ENCODE results near the gene NFATC2.
A peak's percentile ranks its signal among the peaks of the same experiment; 100 is the strongest.
"Not testable (repeated sequence)": the region's sequence is repeated elsewhere in the genome, so short reads cannot be mapped to it uniquely, and the experiment has no call there.

NFATC2 gene

DNA sequence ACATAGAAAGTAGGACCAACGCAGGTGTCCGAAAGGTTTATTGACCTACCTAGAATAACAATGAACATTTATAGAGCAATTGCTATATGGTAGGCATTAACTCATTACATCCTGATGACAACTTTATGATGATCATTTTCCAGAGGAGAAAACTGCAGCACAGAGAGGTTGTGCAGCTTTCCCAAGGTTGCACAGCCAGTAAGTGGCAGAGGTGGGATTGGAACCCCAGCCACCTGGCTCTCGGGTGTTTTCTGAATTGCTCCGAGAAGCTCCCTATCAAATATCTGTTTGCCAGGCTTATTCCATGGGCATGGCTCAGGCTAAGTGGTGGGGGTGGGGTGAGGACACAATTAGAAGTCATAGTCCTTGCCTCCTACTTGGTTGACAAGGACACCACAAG is 24.1 kb upstream of the NFATC2 start:
- no peak for DNase-seq

DNA sequence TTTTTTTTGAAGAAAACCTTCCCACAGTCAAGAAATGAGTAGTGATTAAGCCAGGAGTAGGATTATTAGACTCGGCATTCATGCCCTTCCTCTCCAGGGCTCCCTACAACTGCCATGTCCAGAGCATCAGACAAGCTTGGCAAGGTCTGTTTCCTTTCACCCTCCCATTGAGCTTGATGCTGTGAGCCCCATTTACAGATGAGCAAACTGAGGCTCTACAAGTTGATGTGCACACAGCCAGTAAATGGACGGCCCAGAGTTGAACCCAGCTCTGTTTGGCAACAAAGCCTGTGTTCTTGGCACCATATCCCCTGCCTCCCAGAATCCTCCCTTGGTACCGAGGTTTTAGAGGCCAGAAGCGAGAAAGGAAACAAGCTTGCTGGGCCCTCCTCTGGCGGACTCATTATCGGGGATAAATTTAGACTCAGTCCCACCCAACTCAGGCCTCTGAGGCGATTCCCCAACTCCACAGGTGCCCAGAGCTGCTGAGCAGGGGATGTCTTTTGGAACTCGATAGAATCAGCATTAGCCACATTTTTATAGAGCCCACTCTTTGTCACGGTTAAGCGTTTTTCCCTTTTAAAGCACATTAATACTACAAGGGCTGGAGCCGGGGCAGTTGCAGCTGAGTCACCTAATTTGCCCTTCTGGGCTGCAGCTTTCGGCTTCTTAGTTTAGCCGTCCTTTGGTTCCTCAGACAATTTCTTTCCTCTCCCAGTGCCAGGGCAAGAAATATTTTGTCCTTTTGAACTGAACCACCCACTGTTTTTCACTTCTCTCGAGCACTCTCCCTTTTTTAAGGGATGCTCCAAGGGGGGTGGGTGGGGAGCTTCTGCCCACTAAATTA is 23.0 kb upstream of the NFATC2 start:
- no peak for DNase-seq

DNA sequence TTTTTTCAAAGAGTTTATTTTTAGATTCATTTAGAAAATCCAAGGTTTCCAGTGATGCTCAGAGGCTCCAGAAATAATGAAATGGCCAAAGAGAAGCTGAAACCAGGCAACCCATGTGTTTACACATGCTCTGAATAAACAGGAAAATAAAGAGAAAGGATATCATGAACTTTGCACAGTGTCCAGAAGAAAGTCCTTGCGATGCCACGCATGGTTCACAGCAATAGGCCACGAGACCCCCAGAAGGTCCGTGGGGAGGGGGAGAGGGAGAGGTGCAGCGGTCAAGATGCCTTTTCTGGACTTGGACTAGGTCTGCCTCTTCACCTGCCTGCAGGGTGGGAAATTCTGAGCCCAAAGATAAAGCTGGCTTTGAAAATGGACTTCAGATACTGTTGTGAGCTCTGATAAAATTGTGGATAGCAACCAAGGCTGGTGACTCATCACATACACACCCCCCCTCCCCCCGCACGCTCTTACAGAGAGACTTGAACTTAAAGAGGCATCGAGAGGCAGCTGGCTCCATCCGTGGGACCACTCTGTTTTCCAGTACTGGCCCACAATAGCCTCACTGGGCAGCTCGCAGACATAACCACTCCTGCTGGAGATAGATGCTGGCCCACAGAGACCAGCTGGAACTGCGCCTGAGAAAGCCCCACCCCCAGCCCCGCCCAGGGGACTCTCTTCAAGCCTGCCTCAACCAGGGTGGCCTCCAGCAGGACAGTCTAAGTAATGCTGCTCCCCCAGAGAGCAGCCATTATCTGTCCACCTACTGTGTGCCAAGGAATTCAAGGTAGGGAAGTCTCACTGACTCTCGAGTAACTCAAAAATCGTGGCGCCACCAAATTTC is 21.2 kb upstream of the NFATC2 start:
- DNase-seq = peak; percentile 49

DNA sequence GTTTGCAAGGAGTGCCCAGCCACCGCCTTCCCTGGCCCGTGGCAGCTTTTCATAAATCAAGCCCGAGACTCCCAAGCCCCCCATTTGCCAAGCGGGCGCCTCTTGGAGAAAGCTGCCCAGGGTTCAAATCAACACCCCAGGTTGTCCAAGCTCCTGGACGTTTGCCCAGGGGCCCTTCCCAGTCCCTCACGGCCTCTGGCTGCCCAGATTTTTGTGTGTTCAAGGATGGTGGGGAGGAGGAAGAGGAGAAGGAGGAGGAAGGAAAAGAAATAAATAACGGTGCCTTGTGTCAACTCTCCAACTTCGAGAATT is 20.6 kb upstream of the NFATC2 start:
- no peak for DNase-seq

DNA sequence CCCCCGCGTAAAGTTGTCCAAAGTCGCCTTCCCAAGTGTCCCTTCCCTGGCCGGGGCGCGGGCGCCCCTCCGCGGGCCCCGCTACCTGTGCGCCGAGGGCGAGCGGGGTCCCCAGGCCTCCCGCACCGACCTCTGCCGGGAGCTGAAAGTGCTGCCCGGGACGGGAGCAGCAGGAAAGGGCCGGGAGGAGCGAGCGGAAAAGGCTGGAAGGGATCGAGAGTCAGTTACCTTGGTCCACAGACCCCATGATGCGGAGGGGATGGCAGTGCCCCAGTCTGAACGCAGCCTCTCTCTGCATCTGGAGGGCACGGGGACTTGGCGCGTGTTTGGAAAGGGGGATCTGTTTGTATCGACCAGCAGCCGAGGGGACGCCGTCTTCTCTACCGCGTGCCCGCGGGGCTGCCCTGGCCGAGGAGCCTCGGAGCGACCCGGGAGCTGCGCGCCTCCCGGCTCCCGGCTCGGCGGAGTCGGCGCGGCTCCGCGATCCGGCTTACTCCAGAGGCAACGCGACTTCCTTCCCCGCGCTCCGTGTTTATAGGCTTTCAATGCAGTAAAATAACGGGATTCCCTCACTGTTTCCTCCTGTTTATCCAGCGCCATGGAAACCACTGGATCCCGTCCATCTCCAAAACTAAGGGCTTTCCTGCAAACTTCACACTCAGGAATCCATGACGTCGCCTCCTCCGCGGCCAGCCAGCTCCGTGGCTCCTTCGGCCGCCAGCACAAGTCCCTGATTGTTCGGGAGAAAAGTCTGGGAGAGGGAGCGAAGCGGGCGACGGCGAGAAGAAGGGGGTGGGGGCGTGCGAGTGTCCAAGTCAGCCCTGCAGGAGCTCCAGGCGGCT is 20.0 kb upstream of the NFATC2 start:
- DNase-seq = peak; percentile 54

DNA sequence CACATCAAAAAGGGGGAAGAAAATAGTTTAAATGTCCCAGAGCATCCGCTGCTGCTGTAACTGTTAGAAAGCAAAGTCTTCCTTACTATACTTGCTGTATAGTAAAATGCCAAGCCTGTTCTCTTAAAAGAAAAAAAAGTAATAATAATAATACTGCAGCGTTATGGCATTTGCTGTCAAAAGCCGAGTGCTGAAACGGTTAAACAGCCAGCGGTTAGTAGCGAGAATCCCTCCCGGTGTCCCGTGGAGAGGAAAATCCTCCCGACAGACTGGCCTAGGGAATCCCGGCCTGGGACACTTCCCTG is 19.5 kb upstream of the NFATC2 start:
- DNase-seq = no peak

DNA sequence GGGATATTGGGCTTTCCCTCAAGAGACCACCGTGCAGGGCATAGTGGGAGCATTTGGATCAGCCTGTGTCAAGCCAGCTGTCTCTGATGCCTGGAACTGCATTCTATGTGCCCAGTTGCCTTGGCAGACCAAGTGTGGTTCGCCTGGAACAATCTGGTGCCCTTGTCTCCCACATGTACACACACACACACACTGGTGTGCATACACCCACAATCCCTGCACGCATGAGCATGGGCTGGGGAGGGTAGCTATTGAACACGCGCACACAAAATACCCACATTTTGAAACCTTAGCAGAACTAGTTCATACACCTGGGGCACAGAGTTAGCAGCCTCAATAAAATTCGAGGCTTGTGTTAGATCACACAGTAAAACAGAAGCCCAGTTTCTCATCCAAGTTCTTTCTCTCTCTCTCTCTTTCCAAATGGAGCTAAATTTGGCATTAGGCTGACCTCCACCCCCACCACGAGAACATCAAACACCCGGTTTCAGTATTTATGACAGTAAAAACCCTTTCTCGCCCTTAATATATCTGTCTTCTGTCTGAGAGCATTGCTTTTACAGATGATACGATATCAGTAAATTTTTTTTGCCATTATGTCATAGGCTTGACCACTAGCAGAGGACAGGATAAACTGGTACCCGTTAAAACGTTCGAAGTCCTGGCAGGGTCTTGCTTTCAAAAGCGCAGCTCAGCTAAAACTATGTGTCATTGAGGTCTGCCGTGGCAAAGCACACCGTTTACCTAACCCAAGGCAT is 18.2 kb upstream of the NFATC2 start:
- no peak for DNase-seq

DNA sequence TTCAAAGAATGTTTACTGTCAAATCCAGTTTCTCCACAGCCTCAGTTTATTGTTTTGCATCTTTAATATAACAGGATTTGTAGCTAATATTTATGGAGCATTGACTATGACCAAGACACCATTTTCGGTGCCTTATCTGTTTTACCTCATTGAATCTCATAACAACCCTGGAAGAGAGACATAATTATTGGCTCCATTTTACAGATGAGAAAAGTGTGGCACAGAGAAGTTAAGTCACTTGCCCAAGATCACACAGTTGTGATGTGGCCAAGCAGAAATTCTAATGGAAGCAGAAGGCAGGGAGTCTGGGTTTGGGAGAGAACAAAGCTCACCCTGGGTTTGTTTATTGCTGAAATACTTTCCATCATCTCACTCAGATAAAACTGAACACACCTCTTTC is 17.5 kb upstream of the NFATC2 start:
- no peak for DNase-seq

DNA sequence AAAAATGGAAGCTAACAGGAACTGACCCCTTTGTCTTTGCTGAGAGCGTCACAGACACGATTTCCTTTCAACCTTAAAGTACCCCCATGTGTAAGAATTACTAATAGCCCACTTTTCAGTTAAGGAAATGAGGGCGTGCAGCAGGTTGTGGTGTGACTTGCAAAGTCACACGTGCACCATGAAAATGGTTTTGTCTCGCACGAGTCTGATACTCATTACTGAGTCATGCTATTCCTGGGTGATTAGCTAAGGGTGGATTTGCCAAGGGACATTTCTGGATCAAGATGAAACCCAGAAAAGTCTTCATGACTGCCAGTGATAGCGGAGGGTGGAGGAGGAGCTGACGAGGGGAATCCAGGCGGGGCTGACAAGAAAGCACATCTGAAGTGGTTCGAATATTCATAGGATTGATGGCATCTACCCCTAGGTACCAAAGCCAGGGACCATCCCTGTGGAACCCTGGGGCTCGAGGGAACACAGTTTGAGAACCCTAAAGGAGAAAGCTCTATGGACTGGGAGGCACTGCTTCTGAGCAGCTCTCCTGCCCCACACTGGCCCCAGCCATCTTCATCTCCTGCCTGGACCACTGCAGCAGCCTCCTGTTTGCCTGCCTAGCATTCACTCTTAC is 12.1 kb upstream of the NFATC2 start:
- no peak for DNase-seq

DNA sequence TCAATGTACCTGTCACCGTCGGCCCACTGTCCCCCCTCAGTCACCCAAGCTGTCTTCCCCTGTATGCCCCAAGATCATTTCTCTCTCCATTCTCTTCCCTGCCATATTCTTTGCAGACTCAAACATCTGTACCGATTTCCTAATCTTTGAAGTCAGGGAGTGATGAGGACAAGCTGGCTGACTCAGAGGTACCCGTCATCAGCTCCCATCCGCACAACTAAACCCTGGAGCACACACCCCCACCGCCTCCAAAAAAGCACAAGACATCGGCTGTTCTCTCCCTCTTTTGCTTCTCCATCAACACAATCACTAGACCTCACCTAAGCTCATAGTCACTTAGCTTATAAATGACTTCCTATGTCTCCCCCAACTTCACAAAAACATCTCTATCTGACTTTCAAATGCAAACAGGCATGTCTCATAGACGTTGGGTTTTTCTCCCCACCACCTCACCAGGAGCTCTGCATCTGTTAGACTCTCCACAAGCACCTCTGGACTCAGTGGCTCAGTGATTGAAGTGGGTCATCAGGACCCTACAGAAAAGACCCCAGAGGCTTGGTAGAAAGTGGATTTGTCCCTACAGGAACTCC is 11.5 kb upstream of the NFATC2 start:
- DNase-seq = no peak

DNA sequence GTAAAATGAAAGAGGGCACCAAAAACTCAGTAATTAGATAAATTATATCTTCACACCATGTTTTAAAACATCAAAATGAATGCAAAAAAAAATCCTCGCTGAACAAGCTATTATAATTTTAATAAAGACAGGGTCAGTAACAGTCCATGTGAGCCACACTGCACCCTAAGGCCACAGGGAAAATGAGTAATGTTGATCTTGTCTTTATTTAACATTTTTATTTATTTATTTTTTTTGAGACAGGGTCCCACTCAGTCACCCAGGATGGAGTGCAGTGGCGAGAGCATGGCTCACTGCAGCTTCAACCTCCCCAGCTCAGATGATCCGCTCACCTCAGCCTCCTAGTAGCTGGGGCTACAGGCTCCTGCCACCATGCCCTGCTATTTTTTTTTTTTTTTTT is 8.7 kb upstream of the NFATC2 start:
- DNase-seq = no peak

DNA sequence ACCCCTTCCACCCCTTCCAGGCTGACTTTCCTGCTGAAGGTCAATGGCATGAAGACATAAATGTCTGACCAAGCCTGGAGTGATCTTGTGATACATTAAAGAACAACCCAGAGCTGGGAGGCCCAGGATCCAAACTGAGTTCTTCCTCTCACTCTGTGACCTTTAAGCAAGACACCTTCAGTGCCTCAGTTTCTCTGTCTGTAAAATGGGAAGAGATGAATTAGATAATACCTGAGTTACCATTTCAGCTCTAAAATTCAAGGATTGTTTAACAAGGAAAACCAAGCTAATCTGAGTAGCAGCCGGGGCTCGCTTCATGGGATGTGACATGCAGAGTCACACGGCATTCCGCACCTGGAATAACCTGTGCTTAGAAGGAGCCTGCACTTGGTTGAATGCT is 7.0 kb upstream of the NFATC2 start:
- no peak for DNase-seq

DNA sequence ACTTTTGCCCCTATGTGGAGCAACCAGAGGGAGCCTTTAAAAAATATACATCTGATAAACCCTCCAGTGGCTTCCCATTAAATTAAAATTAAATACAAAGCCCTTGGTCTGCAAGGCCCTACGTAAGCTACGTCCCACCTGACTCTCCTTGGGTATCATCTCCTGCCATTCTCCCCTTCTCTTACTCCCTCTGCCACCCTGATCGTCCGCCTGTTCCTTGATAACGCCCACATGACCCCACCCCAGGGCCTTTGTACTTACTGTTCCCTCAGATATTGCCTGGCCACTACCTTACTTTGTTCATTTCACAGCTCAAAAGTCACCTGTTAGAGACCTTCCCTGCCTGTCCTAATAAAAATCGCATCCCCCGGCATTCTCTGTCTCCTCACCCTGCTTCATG is 5.4 kb upstream of the NFATC2 start:
- no peak for DNase-seq

DNA sequence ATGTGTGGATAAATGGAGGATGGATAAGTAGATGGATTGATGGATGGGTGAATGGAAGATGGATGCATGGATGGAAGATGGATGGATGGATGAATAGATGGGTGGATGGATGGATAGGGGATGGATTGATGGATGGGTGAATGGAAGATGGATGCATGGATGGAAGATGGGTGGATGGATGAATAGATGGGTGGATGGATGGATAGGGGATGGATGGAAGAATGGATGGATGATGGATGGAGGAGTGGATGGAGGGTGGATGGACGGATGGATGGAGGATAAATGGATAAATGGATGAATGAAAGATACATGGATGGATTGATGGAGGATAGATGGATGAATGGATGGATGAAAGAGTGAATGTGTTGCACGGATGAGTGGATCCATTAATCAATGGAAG is 3.0 kb upstream of the NFATC2 start:
- no peak for DNase-seq

DNA sequence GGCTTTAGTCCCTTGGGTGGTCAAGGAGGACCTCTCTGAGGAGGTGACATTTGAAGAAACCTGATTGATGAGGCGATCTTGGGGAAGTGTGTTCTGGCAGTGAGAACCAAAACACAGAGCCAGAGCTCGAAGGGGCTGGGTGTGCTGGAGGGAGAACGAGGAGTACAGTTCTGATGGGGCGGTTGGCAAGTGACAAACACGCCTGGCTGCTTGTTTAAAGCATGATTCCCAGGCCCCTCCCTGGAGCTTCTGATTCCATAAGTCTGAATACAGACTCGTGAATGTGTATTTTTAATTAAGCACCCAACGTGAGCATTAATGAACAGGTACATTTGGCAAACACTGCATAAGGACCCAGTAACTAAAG is 886 bp upstream of the NFATC2 start:
- DNase-seq = no peak

DNA sequence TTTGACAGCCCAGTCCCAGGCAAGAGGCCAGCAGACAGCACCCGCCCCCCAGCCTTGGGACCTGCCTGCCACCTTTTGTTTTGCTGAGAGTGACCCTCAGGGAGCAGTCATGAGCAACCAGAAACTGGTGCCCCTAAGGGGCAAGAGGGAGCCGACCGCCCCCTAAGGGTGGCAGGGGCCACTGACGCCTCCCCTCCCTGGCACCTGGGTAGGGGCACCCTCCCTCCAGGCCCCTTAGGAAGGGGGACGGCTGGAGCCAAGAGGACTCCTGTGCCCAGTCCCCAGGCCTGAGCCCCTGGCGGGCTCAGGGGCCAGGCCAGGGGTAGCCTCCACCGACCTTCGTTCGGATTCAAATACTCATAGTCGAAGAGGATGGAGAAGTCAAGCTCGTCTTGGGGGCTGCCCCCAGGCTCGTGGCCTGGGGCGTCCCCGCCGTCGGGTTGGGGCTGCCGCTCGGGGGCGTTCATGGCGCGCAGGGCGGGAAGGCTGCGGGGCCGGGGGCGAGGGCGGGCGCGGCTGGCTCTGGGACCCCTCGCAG is 417 bp downstream of the NFATC2 start:
- peak; percentile 18 for DNase-seq

DNA sequence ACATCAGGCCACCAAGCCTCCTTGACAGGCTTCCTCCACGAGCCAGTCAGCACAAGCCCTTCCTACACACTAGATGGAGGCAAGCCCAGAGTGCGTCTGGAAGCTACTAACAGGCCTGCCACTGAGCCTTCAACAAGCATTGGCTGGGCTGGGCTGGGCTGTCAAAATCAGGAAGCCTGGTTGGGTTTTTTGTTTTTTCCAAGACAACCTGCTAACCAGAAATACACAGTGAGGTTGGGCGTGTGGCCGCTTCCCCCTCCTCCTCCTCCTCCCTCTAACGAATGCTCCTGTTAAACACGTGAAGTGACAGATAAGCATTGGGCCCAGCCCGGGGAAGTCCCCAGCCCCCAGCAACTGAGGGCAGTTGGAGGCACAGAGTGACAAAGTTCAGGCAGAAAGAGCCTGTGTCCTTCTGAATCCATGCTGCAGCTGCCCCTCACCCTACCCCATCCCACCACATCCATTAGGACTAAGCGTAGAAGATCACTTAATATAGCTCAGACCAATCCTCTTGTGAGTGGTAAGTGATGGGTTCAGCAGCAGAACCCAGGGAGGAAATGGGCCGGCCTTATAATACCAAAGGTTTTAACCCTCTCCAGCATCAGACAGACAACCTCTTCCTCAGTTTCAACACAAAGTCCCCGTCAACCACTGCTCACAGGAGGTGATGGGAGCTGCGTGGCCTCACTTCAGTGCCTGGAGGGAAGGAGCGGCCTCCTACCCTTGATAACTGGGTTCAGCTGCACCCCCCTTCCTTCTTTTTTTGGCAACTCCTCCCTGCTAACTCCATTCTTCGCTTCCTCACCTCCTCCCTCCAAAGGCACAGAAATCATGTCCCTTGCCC is 1.1 kb downstream of the NFATC2 start:
- DNase-seq = peak; percentile 57

DNA sequence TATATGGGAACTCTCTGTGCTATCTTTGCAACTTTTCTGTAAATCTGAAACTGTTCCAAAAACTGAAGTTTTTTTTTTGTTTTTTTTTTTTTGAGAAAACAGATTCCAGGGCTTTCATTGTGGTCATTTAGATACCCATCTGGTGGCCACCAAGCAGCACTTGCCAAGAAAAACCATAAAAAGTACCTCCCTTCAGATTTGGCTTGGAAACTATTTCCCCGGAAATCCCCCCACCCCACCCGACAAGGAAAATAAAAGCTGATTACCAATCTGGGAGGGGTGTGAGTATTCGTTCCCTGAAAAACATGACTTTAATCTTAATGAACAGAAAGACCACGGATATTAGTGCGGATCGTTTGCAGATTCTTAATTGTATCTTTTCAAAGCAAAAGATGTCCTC is 1.9 kb downstream of the NFATC2 start:
- DNase-seq = no peak

DNA sequence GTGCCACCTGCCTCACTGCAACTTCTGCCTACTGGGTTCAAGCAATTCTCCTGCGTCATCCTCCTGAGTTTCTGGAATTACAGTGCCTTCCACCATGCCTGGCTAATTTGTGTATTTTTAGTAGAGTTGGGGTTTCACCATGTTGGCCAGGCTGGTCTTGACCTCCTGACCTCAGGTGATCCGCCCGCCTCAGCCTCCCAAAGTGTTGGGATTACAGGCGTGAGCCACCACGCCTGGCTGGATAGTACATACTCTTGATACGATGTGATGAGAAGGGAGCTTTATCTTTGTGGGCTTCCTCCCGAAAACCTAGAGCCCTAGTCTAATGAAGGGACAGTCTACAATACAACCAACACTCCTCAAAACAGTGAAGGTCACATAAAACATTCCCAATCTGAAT is 2.4 kb downstream of the NFATC2 start:
- not testable (repeated sequence) for DNase-seq

DNA sequence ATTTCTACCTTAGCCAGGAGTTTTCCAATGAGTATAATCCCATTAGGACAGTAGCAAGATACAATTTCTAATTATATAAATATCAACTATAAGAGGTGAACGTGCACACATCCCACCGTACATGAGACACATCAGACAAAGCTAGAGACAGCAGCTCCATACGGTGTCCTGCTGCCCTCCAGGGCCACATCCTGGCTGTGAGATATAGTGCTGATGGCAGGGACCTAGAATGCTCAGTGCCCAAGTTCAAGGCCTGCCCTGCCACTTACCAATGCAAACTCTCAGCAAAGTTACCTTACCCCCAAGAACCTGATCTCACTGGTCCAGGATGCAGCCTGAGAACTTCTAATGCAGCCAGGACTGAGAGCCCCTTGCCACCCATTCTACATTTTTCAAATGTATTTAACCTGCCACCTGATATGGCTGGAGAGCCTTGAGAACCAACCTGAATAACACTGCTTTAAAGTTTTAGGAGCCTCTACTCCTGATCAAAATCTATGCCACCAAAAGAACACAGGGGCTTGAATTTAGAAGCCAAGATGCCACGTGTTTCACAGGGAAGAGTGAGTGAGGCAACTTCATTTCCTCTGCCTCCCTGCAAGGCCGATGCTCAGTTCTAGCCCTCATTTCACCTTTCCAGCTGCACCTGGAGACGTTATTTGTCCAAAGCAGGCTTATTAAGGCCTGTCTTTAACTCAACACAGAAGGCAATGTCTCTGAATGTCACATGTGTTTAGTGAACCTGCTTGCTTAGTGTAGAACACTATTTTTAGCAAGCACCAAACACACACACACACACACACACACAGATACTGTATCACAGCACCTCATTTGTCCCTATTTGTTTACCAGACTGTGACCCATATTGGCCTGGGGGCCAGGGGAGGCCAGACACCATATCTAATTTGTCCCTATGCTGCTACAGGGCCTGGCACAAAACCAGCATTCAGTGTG is 6.1 kb downstream of the NFATC2 start:
- peak; percentile 80 for DNase-seq
